Measurements from ENCODE around the gene TMEM141.
"Not testable (repeated sequence)": the region's sequence is repeated elsewhere in the genome, so short reads cannot be mapped to it uniquely, and the experiment has no call there.

The TMEM141 gene

GRCh38 chr9:136837146-136837855 lies 46.2 kb downstream of the TMEM141 start:
- in situ Hi-C loops (cut with MboI; ENCODE audit: low pct_unique_long_range_greater_than_20kb, low sequenced_read_pairs, unreplicated experiment) = no loop called here
- no peak for TF ChIP-seq CTCF (IDR thresholded peaks at IDR 0.05; ENCODE audit: extremely low read depth, insufficient read depth, missing control alignments)
- DNase-seq (ENCODE audit: low spot score) = no peak

GRCh38 chr9:136837856-136838277 lies 46.7 kb downstream of the TMEM141 start:
- in situ Hi-C loops (cut with MboI; ENCODE audit: low pct_unique_long_range_greater_than_20kb, low sequenced_read_pairs, unreplicated experiment) = not testable (repeated sequence)

GRCh38 chr9:136838314-136839228 lies 47.4 kb downstream of the TMEM141 start:
- in situ Hi-C loops (cut with MboI; ENCODE audit: low pct_unique_long_range_greater_than_20kb, low sequenced_read_pairs, unreplicated experiment) = no loop called here
- no peak for TF ChIP-seq CTCF (IDR thresholded peaks at IDR 0.05; ENCODE audit: extremely low read depth, insufficient read depth, missing control alignments)
- no peak for DNase-seq (ENCODE audit: low spot score)

More at GRCh38 chr9:136837856-136838277, 46.7 kb downstream of the TMEM141 start:
- not testable (repeated sequence) for DNase-seq (ENCODE audit: low spot score)

- DNase-seq (ENCODE audit: low spot score) = no peak
- TF ChIP-seq CTCF (IDR thresholded peaks at IDR 0.05; ENCODE audit: extremely low read depth, insufficient read depth, missing control alignments) = no peak
- in situ Hi-C loops (cut with MboI; ENCODE audit: low pct_unique_long_range_greater_than_20kb, low sequenced_read_pairs, unreplicated experiment) = no loop called here
Observed at GRCh38 chr9:136839229-136840139, 48.3 kb downstream of the TMEM141 start.

GRCh38 chr9:136840140-136840876 lies 49.2 kb downstream of the TMEM141 start:
- in situ Hi-C loops (cut with MboI; ENCODE audit: low pct_unique_long_range_greater_than_20kb, low sequenced_read_pairs, unreplicated experiment) = no loop called here
- DNase-seq (ENCODE audit: low spot score) = no peak
- TF ChIP-seq CTCF (IDR thresholded peaks at IDR 0.05; ENCODE audit: extremely low read depth, insufficient read depth, missing control alignments) = no peak

GRCh38 chr9:136840877-136841645 lies 49.9 kb downstream of the TMEM141 start:
- no peak for DNase-seq (ENCODE audit: low spot score)
- TF ChIP-seq CTCF (IDR thresholded peaks at IDR 0.05; ENCODE audit: extremely low read depth, insufficient read depth, missing control alignments) = no peak
- in situ Hi-C loops (cut with MboI; ENCODE audit: low pct_unique_long_range_greater_than_20kb, low sequenced_read_pairs, unreplicated experiment) = no loop called here

- in situ Hi-C loops (cut with MboI; ENCODE audit: low pct_unique_long_range_greater_than_20kb, low sequenced_read_pairs, unreplicated experiment); DNase-seq (ENCODE audit: low spot score): not testable (repeated sequence)
Observed at GRCh38 chr9:136841646-136842379, 50.7 kb downstream of the TMEM141 start.
